Stimulated activated CD8-positive, alpha-beta memory T cell treated with anti-CD3 and anti-CD28 coated beads, Interleukin-7, amount 100 ng/mL, for 4 hours (primary cell): ENCODE measurements around the gene FOXJ3.

Experiments used
- DNase-seq, 2 donors: peaks; one replicate each; pipeline ENCODE4 v3.0.0-alpha.2; 2020; ENCODE audit warnings: low read depth in 2 of 2

The FOXJ3 gene

GRCh38 chr1:42335050-42335808 is at the start of gene FOXJ3:
Gene FOXJ3, minus strand, starts transcription at chr1:42335235. Its CDS starts 24,142 bp downstream, at chr1:42311093.
- peak; percentile 79 to 92 for DNase-seq

GRCh38 chr1:42381280-42381673 is 46.2 kb upstream of the FOXJ3 start:
- DNase-seq: no peak

- peak in 1 of 2 donors; percentile 37 for DNase-seq
Measured at GRCh38 chr1:42380586-42381279, 45.7 kb upstream of the FOXJ3 start, which contains the start of gene RIMKLA. Gene RIMKLA, plus strand, starts transcription at chr1:42380792. Its CDS starts 143 bp downstream, at chr1:42380935.

GRCh38 chr1:42379794-42380585 is 45.0 kb upstream of the FOXJ3 start:
- DNase-seq: no peak

- no peak for DNase-seq
Measured at GRCh38 chr1:42372796-42373195, 37.8 kb upstream of the FOXJ3 start.

- DNase-seq: no peak
Measured at GRCh38 chr1:42370876-42371549, 36.0 kb upstream of the FOXJ3 start.

- DNase-seq: no peak
Measured at GRCh38 chr1:42369471-42369870, 34.4 kb upstream of the FOXJ3 start.

- DNase-seq: no peak
Measured at GRCh38 chr1:42368096-42368795, 33.2 kb upstream of the FOXJ3 start.

GRCh38 chr1:42365118-42365517 is 30.1 kb upstream of the FOXJ3 start:
- DNase-seq: no peak

GRCh38 chr1:42364542-42364941 is 29.5 kb upstream of the FOXJ3 start:
- DNase-seq: no peak

- DNase-seq: no peak
Measured at GRCh38 chr1:42364089-42364488, 29.1 kb upstream of the FOXJ3 start.

- no peak for DNase-seq
Measured at GRCh38 chr1:42359466-42359865, 24.4 kb upstream of the FOXJ3 start.

- DNase-seq: no peak
Measured at GRCh38 chr1:42358791-42359190, 23.8 kb upstream of the FOXJ3 start.

GRCh38 chr1:42350086-42350485 is 15.1 kb upstream of the FOXJ3 start:
- DNase-seq: no peak

- no peak for DNase-seq
Measured at GRCh38 chr1:42348498-42348897, 13.5 kb upstream of the FOXJ3 start.

GRCh38 chr1:42343049-42343448 is 8.0 kb upstream of the FOXJ3 start:
- no peak for DNase-seq

- no peak for DNase-seq
Measured at GRCh38 chr1:42340901-42341300, 5.9 kb upstream of the FOXJ3 start.

- no peak for DNase-seq
Measured at GRCh38 chr1:42340093-42340492, 5.1 kb upstream of the FOXJ3 start.

GRCh38 chr1:42336978-42337377 is 1.9 kb upstream of the FOXJ3 start:
- DNase-seq: no peak

GRCh38 chr1:42335809-42336518 is 929 bp upstream of the FOXJ3 start:
- DNase-seq: no peak
